Measurements from ENCODE around the gene IL6ST.

The IL6ST gene

GRCh38 chr5:55918087-55919035 lies 76.4 kb downstream of the IL6ST start:
- FAIRE-seq: no peak

DNA sequence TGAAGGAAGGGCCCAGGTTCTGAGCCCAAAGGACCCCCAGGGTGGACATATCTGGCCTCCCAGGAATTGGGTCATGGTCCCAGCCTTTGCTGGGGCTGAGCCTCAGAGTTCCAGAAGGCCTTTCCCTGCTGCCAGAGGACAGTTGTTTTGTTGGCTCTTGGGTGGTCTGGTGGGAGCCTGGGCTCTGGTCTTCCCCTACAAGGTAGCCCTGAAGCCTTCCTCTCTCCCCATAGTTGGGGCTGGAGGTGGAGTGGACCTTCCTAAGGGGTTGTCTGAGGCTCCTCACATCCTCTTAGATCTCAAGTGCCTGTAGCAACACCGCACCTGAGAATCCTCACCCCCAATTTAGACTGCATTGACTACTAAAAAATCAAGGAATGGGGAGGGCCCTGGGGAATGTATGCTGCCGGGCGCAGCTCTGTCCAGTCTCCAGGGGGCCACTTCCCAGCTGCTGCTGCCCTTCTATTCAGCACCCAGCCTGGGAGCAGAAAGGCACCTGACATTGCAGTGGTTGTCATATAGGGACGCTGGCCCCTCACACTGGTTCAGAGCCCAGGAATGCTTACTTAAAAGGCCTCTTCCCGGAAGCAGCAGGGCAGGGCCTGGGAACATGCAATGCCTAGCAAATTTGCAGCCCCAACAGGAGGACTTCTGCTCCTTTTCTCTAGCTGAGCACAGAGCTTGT lies 77.2 kb downstream of the IL6ST start:
- no peak for FAIRE-seq

DNA sequence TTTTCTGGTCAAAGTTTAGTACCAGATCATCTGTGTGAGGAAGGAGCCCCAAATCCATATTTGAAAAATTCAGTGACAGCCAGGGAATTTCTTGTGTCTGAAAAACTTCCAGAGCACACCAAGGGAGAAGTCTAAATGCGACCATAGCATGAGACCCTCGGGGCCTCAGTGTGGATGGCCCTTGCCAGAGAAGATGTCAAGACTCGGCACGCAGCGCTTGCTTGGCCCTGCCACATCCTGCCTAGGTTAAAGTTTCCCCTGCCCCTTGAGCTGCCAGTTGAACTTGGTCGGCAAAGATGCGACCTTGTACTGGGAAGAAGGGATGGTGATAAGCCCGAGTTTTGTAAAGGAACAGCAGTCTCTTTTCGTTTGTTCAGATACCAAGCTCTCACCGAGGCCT lies 77.8 kb downstream of the IL6ST start:
- FAIRE-seq: no peak

GRCh38 chr5:55915783-55916182 lies 79.0 kb downstream of the IL6ST start:
- FAIRE-seq: no peak

GRCh38 chr5:55914971-55915370 lies 79.8 kb downstream of the IL6ST start:
- FAIRE-seq: no peak

- no peak for FAIRE-seq
These were observed 81.0 kb downstream of the IL6ST start for GRCh38 chr5:55913466-55914413.

- FAIRE-seq: no peak
These were observed 82.7 kb downstream of the IL6ST start for GRCh38 chr5:55911784-55912653.

DNA sequence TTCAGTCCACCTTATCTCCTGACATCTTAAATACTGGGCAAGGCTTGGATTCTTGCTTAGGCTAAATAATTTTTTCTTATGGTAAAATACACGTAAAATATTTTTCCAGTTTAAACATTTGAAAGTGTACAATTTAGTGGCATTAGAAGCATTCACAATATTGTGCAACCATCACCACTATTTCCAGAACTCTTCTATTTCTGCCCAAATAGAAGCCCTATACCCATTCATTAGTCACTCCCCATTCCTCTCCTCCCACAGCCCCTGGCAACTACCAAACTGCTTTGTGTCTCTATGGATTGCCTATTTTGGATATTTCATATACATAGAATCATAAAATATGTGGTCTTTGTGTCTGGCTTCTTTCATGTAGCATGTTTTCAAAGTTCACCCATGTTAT lies 86.0 kb downstream of the IL6ST start:
- FAIRE-seq: no peak

- FAIRE-seq: no peak
These were observed 86.8 kb downstream of the IL6ST start for GRCh38 chr5:55907927-55908326.

- FAIRE-seq: no peak
These were observed 89.5 kb downstream of the IL6ST start for GRCh38 chr5:55905251-55905650.

DNA sequence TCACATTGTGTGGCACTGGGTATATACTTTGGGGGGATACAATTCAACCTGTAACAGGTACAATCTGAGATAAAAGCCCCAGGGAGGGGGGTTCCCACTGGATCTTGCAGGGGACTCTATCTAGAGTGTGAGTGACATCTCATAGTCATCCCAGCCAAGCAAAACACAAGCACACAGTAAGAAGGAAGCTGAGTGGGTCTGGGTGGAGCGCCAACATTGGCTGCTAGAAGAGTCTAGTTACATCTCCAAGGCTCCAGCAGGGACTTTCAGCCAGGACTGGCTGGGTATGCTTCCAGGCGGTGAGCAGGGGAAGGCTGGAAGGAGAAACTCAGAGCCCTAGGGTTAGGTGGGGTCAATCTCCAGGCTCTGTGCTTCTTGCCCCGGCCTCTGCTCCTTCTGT lies 90.6 kb downstream of the IL6ST start:
- FAIRE-seq: no peak

DNA sequence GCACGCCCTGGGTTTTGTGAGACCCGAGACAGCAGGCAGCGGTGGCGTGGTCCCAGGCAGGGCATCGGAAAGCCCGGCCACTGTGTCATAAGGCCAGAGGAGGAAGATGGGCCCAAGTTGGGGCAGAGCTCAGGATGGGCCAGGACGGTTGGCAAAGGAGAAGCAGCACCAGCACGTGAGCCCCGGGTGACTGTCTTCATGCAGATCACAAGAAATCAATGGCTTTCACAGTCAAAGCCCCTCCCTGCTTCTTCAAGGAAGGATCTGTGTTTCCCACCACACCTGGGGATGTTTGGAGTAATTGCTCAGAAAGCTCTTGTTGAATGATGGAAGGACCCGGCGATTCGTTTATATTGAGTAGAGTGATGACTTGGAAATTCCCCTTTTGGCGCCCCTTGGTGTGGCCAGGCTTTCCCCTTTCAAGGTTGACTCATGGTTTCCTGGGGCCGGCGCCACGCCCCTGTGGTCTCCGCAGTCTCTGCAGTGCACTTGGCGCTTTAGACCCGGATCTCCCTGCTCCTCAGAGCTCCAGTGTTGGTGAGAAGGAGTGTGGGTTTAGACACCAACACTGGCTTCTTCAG lies 91.6 kb downstream of the IL6ST start:
- no peak for FAIRE-seq

GRCh38 chr5:55902696-55903095 lies 92.1 kb downstream of the IL6ST start:
- no peak for FAIRE-seq

DNA sequence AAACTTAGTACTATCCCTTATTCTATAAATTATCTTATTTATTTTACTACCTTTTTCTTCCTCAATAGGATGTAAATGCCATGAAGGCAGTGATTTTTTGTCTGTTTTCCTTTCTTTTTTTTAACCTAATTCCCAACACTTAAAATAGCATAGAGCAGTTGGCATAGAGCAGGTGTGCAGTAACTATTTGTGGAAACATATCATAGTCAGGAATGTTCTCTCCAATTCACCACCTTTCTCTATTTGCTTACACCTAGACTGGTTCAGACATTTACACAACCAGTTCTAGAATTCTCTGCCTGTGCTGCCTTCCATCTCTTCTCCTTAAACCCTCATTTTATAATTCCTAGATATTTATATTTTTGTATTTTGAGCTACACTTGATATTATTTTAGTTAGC lies 94.0 kb downstream of the IL6ST start:
- FAIRE-seq: no peak

DNA sequence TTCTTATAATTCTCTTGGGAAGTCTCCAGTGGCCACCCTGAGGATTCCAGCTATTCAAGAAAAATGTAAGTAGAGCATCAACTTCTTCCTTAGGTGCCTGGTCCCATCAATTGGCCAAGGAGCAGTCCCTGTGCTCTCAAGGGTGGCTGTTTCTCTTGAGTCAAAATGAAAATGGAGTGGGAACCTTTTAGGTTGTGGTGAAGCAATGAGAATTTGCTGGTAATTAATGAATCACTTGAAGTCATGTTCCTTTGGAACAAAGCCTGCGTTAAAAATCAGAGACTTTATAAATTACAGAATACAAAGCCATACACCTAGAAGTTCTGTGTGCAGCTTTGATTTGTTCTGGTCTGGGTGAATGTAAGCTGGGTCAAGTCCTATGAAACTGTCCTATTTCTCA lies 94.7 kb downstream of the IL6ST start:
- no peak for FAIRE-seq

DNA sequence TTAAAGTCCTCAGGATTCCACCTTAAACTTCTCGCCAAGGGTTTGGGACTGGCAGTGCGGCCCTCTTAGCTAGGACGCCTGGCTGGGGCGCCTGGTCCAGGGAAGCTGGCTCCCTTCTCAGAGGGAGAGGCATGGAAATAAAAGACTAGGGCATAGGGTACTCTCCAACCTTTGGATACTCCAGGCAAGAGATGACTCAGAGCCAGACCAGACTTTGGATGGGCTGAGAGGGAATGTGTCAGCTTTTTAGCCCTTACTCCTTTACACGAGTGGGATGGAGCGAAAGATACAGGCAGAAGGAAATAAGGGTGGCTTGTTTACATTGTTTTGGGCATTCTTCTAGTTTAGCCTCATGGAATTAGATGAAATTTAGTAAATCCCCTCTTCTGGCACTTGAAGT lies 95.4 kb downstream of the IL6ST start:
- FAIRE-seq: no peak

- no peak for FAIRE-seq
These were observed 96.9 kb downstream of the IL6ST start for GRCh38 chr5:55897905-55898304.

- no peak for FAIRE-seq
These were observed 97.4 kb downstream of the IL6ST start for GRCh38 chr5:55897206-55897894.

DNA sequence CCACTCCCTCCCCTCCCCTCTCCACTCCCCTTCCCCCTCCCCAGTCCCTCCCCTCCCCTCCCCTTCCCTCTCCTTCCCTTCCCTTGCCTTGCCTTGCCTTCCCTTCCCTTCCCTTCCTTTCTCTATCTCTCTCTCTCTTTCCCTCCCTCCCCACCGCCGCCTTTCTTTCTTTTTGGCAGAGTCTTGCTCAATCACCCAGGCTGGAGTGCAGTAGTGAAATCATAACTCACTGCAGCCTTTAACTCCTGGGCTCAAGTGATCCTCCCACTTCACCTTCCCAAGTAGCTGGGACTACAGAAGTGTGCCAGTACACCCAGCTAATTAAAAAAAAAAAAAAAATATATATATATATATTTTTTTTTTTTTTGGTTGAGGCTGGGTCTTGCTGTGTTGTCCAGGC lies 98.1 kb downstream of the IL6ST start:
- FAIRE-seq: no peak

GRCh38 chr5:55896238-55896637 lies 98.5 kb downstream of the IL6ST start:
- FAIRE-seq: no peak

DNA sequence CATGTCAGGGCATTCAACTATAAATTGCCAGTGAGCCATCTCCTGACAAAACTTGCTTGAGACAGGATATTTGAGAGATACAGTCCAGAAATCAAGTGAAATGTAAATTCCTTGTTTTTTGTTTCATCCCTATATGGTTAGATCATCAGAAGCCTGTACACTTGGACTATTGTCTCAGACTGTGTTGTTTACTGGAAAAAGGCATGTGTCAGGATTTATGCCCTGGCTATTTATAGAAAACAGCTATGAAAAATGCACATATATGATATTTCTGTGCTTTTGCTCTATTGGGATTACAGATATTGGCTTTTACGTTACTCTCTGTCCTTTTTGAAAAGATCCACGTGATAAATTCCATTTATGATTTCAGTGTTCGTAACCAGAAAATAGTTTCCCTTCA lies 99.4 kb downstream of the IL6ST start:
- FAIRE-seq: no peak
